Erythroblast (primary cell): ENCODE data around the gene MYO15B.

Experiments
- GATA1 ChIP-seq: IDR thresholded peaks from 2 replicates; pipeline ENCODE4 v1.6.1; 2011; ENCODE audit warnings: low read depth, mild to moderate bottlenecking, control low read depth, low read length, moderate library complexity
- POLR2A ChIP-seq: IDR thresholded peaks from 2 replicates; pipeline ENCODE4 v1.6.1; 2011; ENCODE audit warnings: mild to moderate bottlenecking, low read length

- TF ChIP-seq POLR2A, result no peak
- no peak for TF ChIP-seq GATA1
Observed at GRCh38 chr17:75549246-75550138, 38.1 kb upstream of the MYO15B start.
